GM12875 (cell line): ENCODE data around the gene GPR87.

Source experiments
- H3K4me3 ChIP-seq: one replicate; pipeline ENCODE4 v1.5.1; 2011; ENCODE audit warnings: low read depth, low read length, control low read depth
- TF ChIP-seq, protein P1 (sequence below): IDR thresholded peaks from 2 replicates; pipeline ENCODE4 v1.5.1; 2011; ENCODE audit warnings: low read depth, mild to moderate bottlenecking, control low read depth, inconsistent platforms, low read length, moderate library complexity, borderline replicate concordance; ENCODE audit not compliant: insufficient read depth

Gene GPR87

GRCh38 chr3:151350656-151351055, 34.0 kb upstream of the GPR87 start:
- no peak overlapping the region for H3K4me3 ChIP-seq
- TF ChIP-seq, protein P1, sequence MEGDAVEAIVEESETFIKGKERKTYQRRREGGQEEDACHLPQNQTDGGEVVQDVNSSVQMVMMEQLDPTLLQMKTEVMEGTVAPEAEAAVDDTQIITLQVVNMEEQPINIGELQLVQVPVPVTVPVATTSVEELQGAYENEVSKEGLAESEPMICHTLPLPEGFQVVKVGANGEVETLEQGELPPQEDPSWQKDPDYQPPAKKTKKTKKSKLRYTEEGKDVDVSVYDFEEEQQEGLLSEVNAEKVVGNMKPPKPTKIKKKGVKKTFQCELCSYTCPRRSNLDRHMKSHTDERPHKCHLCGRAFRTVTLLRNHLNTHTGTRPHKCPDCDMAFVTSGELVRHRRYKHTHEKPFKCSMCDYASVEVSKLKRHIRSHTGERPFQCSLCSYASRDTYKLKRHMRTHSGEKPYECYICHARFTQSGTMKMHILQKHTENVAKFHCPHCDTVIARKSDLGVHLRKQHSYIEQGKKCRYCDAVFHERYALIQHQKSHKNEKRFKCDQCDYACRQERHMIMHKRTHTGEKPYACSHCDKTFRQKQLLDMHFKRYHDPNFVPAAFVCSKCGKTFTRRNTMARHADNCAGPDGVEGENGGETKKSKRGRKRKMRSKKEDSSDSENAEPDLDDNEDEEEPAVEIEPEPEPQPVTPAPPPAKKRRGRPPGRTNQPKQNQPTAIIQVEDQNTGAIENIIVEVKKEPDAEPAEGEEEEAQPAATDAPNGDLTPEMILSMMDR: no peak

GRCh38 chr3:151347432-151347831, 30.8 kb upstream of the GPR87 start:
- H3K4me3 ChIP-seq: no peak overlapping the region

GRCh38 chr3:151346292-151346691, 29.7 kb upstream of the GPR87 start:
- H3K4me3 ChIP-seq: no peak overlapping the region
- TF ChIP-seq, protein P1: no peak

More at GRCh38 chr3:151347432-151347831, 30.8 kb upstream of the GPR87 start:
- TF ChIP-seq, protein P1: no peak

DNA sequence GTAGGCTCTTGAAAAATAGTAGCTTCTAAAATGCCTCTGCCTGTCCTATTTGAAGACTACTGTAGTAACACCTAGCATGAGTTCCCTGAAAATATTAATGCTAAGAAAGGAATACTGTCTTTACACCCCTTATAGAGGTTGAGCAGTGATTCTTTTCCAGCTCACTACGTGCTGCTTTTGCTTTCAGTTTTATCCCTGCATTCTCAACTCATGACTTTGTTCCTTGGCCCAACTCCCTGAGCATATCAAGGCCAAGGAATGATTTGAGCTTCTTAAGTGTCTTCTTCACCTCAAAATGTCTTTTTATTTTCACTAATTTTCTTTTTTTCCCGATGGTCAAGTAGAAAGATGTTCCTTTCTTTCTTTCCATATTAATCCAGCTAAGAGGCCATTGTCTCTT, 29.2 kb upstream of the GPR87 start:
- TF ChIP-seq, protein P1: no peak
- H3K4me3 ChIP-seq: no peak overlapping the region

DNA sequence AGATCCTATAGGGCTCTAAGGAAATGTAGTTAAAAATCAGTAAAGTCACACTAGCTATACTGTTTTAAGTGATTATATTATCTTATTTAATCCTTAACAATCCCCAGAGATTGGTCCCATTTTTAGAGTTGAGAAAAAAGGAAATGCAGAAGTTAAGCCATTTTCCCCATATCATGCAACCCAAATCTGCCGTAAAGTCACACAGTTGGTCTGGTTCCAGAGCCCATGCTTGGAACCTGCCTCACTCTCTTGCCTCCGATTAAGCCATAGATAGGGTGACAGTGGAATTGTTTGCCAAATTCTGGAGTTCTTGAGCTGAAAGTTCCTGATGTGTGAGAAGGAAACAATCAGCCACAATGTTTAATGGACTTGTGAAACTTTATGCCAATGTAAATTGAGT, 15.1 kb upstream of the GPR87 start:
- TF ChIP-seq, protein P1: no peak
- H3K4me3 ChIP-seq: no peak overlapping the region

DNA sequence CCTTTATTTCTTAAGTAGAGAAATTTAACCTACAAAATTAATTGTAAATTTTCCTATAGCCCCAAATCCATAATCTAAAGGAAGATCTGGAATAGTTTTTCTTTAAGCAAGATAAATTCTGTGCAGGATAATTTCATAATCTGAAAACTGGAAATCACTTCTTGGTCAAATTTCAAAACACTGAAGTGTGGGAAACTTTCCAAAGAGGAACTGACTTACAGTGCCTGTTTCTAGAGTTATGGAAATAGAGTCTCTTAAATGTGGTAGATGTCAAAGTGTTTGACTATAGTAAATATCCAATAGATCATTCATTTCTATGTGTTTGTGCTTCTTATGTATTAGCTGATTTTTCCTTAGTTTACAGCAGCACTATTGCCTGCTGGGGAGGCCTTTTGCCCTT, 14.3 kb upstream of the GPR87 start:
- TF ChIP-seq, protein P1: no peak

GRCh38 chr3:151330379-151330778, 13.8 kb upstream of the GPR87 start:
- H3K4me3 ChIP-seq: no peak overlapping the region
- TF ChIP-seq, protein P1: no peak

More for the DNA sequence above, 14.3 kb upstream of the GPR87 start:
- no peak overlapping the region for H3K4me3 ChIP-seq
